ENCODE measurements around the gene LIPN. TPM values are rescaled to one million over a fixed set of nuclear protein-coding genes. Genes with fewer than 3 reads are reported as not detected.
"Not testable (repeated sequence)": the region's sequence is repeated elsewhere in the genome, so short reads cannot be mapped to it uniquely, and the experiment has no call there.

Gene LIPN, protein sequence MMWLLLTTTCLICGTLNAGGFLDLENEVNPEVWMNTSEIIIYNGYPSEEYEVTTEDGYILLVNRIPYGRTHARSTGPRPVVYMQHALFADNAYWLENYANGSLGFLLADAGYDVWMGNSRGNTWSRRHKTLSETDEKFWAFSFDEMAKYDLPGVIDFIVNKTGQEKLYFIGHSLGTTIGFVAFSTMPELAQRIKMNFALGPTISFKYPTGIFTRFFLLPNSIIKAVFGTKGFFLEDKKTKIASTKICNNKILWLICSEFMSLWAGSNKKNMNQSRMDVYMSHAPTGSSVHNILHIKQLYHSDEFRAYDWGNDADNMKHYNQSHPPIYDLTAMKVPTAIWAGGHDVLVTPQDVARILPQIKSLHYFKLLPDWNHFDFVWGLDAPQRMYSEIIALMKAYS
- polyA plus RNA-seq (2013, experiment 1 of 2; ENCODE audit: insufficient read length): not detected
- polyA plus RNA-seq (2013, experiment 2 of 2; ENCODE audit: insufficient read length): not detected

DNA sequence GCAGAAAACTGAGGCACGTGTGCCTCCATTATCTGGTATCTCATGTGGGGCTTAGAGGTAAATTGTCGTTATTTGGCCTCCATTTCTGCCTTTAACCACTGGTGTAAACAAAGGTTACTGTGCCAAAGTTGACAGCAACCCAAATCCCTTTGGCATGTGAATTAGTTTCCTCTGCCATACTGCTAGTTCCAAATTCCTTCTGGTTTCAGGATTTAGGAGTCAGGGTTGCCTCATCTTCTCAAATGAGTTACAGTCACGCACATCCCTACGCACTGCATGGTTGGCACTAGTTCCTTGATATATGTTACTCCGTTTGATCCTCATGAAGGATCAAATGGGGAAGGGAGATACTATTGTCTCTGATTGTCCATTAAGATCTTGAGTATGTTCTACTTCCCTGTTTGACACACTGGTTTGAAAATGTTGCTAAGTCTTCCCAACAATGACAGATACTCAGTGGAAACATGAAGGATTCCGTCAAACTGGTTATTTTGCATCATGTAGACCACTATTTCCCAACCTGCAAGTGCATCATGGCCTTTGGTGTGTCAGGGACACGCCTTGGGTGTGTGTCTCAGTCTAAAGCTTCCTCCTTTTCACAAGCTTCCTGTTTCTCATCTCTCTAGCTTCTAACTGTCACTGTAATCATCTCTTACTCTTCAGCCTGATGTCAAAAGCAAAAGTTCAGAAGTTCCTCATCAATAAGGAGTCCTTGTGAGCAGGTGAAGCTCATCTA lies at the start of gene LIPN:
TSS of gene LIPN (plus strand) at position 655 of the 736 bp plus-strand sequence. CDS start 1,386 bp downstream, outside the sequence.
- DNase-seq: no peak

GRCh38 chr10:88715517-88715916 lies 44.3 kb upstream of the LIPN start:
- DNase-seq: no peak

DNA sequence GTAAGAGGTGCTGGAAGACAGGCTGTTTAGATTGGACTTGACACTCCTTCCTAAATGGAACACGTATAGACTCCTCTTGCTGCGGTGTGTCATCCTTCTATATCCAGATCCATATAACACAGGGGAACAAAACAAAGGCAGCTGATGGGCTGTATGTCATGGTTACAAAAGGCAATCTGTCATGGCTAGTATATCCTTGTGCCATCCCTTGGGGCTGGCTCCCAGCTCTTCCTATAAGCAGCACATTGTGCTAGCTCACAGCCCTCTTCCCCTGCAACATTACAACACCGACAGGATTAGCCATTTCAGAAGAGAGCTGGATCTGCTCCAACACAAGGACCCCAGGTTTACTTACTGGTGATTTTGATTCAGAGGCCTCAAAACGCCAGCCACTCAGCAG lies 38.4 kb upstream of the LIPN start:
- no peak for DNase-seq

DNA sequence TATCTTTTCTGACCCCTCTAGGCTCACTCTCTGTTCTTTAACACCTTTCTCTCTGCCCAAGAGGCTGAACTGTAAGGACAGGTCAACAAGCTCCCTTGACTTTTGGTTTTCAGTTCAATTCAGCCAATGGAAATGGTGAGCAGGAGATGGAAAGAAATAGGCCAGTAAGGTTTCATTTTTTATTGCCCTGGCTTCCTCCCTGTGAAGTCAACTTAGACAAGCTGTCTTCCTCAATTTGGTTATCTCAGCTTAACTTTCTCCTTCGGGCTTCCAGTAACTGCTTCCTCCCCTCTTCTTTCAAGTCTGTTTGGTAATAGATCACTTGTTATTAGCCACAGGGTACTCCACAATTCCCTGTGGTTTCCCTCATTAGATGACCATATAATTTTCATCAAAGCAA lies 34.0 kb upstream of the LIPN start:
- DNase-seq: no peak

- peak; percentile 4 for DNase-seq
These were observed 31.6 kb upstream of the LIPN start for GRCh38 chr10:88728107-88728763.

- no peak for DNase-seq
These were observed 29.0 kb upstream of the LIPN start for GRCh38 chr10:88730864-88731263.

DNA sequence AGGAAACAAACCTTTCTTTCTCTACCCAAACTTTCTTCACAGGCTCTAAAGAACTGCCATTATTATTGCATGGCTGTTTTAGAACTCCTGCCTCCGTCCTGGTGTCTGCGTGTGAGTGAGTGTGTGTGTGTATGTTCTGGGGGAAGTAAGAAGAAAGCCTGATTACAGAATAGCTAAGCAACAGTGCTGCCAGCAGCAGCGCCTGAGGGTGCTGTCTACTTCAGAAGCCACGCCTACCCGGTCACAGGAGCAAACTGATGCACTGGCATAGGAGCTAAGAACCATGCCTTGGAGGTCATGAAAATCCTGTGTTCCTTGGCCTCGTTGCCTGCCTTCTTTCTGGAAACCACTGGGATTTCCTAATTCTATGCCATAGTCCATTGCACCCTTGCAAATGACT lies 28.5 kb upstream of the LIPN start:
- DNase-seq: no peak

- no peak for DNase-seq
These were observed 26.6 kb upstream of the LIPN start for GRCh38 chr10:88733215-88733614.

GRCh38 chr10:88735661-88736060 lies 24.2 kb upstream of the LIPN start:
- DNase-seq: peak; percentile 25

- DNase-seq: not testable (repeated sequence)
These were observed 17.9 kb upstream of the LIPN start for GRCh38 chr10:88741921-88742320.

DNA sequence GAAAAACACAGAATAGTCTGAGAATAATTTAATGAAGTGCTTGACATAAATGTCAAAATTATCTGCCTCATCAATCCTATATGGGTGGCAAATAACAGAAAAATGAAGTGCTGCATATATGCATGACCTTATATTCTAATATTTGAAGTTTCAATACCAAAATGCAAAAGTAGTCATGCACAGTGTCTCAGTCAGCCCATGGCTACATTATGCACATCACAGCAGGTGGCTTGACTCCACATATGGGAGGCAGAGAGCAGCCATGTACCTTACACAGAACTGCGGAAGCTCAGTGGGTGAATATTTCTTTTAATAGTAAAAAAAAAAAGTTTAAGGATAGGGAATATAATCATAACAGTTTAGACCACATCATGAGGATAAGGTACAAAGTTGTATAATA lies 17.4 kb upstream of the LIPN start:
- DNase-seq: no peak

DNA sequence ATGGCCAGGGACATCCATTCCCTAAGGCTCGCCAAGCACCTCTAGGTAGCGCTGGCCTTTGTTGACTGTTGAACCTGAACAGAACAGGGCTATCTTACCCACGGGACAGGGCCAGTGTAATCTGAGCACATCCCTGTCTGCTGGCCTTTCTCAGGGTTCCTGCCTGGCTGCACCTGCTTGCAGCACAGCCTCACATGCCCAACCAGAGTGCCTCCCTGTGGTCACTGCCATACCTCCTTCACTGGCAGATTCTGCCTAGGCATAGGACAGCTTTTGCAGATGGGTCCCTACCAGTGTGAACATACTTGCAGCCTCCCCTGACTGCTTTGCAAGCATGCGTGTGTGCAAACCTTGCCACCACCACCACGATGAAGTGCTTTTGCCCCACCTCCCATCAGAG lies 15.8 kb upstream of the LIPN start:
- DNase-seq: no peak

- no peak for DNase-seq
These were observed 14.2 kb upstream of the LIPN start for GRCh38 chr10:88745633-88746032.

DNA sequence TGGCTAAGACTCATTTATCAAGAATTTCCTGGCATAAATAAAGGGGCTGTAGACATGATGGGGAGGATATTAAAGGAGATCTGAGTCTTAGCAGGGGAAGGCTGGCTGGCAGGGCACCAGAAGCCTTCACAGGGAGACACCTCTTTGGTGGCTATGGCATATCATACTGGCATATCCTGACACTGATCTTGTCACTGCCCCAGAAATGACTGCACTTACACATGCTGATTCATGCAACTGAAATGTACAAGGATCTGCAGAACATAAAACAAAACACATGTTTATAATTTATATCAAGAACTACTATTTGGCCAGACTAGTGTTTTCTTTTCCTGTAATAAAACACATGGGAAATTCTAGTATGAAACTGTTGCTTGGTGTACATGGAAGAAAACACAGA lies 5.5 kb upstream of the LIPN start:
- peak; percentile 82 for DNase-seq

- DNase-seq: no peak
These were observed 4.1 kb upstream of the LIPN start for GRCh38 chr10:88755753-88756152.

GRCh38 chr10:88756660-88757059 lies 3.2 kb upstream of the LIPN start:
- DNase-seq: no peak

GRCh38 chr10:88762906-88763305 lies 3.1 kb downstream of the LIPN start:
- no peak for DNase-seq

GRCh38 chr10:88763441-88763840 lies 3.6 kb downstream of the LIPN start:
- DNase-seq: no peak

DNA sequence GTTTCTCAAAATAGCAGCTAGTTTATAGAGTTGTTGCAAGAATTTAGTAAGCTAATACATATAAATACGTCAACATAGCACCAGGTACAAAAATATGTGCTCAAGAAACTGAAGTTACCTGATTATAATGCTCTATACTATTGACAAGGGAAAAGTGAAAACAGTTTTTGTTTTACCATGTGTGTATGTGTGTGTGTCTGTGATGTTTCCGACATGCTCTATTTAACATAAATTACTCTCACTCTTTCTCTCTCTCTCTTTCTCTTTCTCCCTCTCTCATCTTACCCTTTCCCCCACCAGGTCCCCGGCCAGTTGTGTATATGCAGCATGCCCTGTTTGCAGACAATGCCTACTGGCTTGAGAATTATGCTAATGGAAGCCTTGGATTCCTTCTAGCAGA lies 4.3 kb downstream of the LIPN start:
- DNase-seq: no peak

DNA sequence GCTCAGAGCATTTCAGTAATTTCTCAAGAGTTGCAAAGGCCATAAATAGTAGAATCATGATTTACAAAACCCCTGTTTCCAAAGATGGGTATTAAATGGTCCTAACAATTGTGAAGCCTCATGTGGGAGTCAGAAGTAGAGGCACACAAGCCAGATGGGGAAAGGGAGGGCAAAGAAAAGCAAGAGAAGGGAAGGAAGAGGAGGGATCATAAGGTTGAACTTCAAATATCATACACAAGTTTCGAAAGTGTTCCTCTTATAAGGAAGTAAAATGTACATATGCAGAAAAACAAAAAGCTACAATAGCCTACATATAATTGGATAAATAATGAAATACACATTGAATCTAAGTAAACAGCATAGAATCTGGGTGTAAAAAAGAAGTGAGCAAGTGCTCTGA lies 6.0 kb downstream of the LIPN start:
- no peak for DNase-seq

GRCh38 chr10:88769384-88769783 lies 9.6 kb downstream of the LIPN start:
- DNase-seq: no peak

DNA sequence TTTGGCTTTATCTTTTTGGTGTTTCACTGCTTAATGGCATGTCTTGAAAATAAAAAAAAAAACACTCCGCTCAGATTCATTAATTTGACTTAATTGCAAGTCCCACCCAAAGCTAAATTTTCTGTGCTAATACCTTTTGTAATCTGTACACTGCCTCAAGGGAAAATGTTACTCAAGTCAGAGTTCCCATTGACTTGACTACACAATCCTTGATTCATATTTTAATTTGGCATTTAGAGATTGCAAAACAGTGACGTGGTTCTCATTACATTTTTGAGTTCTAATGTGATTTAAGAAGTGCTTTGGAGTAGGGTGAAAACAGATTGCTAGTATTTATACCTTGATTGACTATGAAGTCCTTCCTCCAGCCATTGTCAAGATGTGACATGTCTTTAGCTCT lies 21.4 kb downstream of the LIPN start:
- no peak for DNase-seq

- no peak for DNase-seq
These were observed 22.4 kb downstream of the LIPN start for GRCh38 chr10:88782222-88782621.
